HG03045 (cell line): ENCODE data around the gene TP73.
A peak's percentile ranks its signal among the peaks of the same experiment; 100 is the strongest.

ENCODE experiments used
- ATAC-seq: cut with Tn5 transposase; IDR thresholded peaks from one replicate; pipeline ENCODE4 v1.9.1; 2021; ENCODE audit warnings: mild to moderate bottlenecking, moderate library complexity; ENCODE audit not compliant: unreplicated experiment

Gene TP73

DNA sequence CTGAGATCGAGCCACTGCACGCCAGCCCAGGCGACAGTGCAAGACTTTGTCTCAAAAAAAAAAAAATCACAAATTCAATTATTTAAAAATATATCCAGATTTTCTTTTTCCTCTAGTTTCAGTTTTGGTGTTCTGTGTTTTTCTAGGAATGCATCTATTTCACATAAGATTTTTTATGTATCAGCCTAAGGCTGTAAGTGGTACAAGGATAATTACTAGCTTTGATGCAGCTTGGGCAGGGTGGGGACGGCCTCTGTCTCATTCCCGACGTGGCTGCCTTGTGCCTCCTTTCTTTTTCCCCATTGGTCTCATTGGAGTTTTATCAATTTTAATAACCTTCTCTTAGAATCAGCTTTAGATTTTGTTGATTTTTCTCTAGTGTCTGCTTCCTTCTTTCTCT lies 106.8 kb downstream of the TP73 start:
- ATAC-seq, result no peak

DNA sequence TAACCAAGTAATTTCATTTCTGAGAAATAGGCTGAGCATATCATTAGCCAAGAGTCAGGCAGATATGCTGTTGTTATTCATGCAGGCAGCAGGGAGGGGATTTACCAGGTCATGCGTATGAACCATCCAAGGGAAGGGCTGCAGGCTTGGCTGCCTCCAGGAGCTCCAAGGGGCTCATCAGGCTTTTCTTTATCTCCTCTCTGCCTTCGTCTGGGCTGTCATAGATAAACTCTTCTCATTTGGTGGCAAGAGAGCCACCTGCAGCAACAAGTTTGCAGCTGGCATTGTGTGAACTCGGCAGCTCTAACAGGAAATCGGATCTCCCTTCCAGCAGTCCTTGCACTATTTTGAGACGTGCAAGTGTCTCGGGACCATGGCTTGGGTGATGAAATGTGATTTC lies 107.5 kb downstream of the TP73 start:
- no peak for ATAC-seq

DNA sequence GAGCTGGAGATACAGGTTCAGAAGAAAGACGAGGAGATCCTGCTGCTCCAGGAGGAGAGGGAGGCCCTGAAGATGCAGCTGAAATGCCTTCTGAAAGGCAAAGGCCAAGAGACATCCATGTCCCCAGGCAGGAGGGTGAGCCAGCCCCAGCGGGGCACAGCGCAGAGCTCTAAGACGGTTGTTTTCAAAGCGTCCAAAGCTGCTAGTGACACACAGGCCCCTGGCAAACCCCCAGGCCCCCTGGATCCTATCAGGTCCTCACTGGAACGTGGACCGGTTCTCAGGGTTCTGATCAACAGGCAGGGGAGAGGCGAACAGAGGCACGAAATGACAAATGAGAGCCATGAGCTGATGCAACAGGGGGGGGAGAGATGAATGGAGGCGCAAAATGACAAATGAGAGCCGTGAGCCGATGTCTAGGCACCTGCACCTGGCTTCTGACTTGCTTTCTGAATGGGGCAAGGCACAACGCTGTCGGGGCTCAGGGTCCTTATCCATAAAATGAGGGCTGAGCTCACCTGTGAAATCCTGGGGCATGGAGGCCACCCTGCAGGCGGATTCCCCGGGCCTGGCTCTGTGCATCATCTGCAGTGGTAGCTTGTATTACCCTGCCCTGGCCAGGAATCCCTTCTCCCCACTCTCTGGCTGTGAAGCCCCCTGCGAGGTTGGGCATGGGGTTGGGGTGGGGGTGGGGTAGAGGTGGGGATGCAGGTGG lies 109.1 kb downstream of the TP73 start:
- ATAC-seq, result no peak

DNA sequence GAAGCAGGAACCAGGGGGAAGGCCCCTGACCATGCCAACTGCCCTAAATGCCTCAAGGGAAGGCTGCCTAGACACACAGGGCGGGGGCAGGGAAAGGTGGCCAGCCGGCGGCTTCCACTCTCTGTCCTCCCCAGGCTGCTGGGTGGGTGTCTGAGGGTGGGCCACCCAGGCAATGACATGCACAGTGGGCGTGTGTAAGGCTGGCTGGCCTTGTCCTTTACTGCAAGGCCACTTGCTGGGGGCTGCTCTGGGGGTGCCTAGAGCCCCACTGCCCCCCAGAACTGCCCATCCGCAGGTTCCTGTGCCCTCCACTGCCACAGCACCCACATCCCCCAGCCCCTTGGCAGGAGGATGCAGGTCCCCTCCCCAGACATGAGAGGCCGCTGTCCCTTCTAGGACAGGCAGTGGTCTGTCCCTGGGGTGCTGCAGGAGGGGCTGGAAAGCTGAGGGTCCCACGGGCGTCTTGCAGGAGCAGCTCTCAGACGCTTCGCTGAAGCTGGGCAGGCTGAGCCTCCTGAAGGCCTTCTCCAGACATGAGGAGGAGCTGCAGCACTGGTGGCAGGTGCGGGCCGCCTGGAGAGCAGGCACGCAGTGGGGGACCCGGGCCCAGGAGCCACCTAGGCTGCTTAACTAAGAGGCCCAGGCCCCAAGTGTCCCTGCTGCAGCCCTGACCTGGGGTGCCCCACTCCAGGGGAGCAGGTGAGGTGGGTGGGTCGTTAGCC lies 110.0 kb downstream of the TP73 start:
- no peak for ATAC-seq

DNA sequence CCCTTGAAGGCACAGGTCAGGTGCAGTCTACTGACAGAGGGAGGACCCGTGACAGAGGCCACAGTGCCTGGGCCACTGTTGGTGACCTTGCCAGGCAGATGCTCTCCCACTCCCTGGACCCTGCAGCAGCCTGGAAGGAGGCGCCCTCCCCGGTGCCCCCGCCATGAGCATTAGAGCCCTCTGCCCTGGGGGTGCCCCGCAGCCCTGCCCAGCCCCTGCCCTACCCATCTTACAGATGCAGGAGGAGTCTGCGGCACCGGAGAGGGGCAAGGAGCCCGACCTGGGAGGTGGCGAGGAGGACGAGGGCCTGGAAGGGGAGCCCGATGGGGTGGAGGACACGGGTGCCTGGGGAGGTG lies 110.5 kb downstream of the TP73 start:
- no peak for ATAC-seq

DNA sequence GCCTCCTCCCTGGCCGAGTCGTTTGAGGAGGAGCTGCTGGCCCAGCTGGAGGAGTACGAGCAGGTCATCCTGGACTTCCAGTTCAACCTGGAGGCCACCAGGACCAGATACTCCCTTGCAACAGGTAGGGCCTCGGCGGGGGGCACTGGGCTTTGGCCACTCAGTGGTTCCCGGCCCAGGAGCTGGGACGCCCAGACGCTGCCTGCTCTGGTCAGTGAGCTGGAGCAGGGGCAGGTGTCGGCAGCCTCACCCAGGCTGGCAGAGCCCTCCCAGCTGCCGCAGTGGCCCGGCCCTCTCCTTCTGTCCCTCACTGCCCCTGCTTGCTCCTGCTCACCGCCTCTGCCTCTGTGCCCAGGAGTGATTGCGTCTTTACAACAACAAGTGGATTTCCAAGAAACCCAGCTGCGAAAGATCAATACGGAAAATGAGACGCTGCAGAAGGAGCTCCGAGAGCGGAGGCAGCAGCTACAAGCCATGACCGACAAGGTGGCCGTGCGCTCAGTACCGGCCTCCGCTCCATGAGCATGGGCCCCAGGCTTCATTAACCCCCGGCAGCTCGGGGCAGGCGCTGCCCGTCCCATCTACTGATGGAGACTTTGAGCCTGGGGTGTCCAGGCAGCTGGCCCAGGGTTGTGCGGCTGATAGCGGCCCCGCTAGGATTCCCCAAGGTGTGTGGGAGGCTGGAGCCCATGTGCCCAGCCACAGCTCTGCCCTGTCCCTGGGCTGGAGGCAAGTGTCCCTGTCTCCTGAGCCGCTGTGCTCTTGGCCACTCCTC lies 111.2 kb downstream of the TP73 start:
- ATAC-seq, result no peak

DNA sequence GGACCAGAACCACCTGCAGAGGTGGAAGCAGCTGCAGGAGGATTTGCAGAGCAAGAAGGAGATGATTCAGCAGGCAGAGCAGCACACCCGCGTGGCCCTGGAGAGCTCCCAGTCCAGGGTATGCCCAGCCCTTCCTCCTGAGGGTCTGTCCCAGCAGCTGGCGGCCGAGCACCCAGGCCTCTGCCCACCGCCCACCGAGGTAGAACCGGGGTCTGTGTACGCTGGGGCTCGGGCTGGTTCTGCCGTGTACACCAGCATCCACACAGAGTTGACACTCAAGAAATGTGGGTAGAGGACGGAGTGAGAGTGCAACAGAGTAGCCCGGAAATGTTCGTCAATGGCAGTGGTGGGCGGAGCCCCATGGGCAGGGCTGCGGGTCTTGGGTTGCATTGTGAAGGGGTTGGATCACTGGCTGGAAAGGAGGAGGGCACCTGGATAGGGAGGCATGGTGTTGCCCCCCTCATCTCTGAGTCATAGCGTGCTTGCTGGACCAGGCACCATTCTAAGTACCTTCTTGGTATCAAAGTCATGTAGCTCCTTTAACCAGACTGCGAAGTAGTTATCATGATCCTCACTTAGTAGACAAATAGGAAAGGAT lies 115.1 kb downstream of the TP73 start:
- ATAC-seq, result no peak

DNA sequence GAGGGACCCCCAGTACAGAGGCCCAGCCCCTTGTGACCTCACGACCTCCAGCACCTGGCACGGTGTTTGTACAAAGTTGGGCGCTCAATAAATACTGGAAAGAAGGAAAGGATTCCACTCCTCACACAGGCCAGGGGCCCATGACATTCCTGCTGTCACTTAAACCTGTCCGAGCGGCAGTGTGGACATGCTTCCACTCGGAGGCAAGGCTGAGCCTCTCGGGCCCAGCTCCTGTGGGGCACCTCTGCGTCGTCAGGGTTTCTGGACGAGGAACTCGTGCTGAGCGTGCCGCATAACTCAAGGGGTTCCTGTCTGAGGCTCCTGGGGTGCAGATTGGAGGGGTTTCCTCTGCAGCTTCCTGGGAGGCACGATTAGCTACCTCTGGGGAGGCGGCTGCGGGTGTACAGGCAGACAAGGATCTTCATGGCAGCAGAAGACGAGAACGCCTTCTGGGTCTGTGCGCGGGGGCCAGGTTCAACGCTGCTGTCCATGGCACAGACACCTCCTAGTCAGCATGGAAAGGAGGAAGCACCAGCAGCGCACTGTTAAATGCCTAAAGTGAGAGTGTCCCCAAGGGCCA lies 116.6 kb downstream of the TP73 start:
- no peak for ATAC-seq

DNA sequence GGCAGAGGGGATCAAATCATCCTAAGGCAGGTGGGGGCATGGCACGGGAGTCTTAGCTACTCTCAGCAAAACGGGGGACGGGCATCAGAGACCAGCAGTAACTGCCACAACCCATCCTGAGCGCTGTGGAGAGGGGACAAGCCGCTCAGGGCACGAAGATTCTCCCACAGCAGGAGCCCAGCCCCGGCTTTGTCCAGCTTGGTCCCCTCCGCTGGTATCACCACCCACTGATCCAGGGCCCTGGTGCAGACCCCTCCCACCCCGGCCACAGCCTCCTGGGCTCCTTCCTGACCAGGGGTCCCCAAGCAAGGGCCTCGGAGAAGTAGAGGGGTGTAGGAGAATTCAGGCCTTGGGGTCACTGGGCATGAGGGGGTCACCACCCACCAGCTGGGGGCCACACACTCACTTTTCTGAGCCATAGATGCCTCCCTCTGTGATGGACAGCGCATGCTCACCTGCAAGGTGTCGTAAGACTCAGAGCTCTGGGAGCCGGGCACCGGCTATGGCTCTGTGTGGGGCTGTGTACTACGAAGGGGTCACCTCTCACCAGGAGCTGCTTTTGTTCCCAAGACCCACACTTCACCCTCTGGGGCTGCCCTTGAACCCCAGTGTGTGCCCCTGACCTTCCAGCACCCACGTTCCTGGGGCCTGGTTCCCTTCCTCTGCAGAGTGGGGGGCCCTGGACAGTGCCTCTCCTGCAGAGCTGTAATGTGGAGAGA lies 117.9 kb downstream of the TP73 start:
- ATAC-seq, result no peak

DNA sequence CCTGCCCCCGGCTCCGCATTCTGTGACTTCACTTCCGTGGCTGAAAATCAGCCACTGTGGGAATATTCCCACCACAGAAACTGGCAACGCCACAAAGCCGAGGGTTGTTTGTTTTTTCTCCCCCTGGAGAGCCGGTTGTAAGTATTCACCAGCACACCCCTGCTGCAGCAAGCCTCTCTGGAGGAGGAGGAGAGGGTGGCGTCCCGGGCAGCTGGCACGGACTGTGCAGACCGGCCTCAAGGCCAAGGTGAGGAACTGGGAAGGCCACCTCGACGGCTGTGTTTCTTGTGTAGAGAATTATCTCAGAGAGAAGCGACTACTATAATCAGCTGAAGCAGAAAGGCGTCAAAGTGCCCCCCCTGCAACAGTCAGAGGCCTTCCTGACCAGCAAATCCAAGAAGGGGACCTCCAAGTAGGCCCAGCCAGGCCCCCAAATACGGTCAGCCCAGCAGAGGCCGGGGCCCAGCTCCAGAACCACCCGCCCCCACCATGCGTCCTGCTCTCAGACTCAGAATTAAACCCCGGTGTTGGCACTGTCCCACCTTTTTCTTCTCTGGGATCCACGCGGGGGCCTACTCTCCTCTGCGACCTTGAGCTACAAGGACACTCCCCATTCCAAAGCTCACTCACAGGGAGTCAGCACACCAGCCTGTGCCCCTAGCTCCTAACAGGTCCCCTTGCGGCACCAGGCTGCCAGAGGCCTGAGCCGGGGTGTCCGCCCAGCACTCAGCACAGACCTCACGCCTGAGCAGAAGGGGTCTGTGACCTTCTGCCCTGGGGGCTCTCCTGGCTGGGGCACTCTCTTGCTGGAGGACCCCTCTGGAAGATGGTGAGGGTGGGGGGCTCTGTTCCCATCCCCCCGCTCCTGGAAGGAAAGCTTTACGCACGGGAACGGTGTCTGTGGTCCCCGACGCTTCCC lies 119.1 kb downstream of the TP73 start:
- ATAC-seq, result no peak

DNA sequence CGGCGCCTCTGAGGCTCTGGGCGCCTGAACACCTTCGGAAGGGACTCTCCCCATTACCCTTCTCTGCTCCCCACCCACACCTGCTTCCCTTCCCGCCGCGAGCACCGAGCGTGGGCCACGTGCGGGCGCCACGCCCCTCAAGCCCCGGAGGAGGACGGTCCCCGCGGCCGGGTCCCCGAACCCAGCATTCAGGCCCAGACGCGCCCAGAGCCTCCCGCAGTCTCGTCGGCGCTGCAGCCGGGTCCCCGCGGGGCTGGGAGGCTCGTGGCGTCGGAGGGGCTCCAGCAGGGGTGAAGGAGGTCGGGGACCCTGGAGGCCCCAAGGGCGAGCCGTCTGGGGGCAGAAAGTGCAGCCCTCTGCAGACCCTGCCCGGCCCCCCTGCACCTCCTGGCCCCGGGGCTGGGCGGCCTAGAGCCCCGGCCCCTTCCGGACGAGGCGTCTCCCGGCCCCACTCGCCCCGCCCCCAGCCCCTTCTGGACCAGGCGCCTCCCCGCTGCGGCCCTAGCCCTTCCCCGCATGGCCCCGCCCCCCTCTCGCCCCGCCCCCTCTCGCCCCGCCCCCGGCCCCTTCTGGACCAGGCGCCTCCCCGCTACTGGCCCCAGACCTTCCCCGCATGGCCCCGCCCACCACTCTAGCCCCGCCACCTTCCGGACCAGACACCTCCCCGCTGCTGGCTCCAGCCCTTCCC lies 119.9 kb downstream of the TP73 start:
- peak; percentile 53 for ATAC-seq

DNA sequence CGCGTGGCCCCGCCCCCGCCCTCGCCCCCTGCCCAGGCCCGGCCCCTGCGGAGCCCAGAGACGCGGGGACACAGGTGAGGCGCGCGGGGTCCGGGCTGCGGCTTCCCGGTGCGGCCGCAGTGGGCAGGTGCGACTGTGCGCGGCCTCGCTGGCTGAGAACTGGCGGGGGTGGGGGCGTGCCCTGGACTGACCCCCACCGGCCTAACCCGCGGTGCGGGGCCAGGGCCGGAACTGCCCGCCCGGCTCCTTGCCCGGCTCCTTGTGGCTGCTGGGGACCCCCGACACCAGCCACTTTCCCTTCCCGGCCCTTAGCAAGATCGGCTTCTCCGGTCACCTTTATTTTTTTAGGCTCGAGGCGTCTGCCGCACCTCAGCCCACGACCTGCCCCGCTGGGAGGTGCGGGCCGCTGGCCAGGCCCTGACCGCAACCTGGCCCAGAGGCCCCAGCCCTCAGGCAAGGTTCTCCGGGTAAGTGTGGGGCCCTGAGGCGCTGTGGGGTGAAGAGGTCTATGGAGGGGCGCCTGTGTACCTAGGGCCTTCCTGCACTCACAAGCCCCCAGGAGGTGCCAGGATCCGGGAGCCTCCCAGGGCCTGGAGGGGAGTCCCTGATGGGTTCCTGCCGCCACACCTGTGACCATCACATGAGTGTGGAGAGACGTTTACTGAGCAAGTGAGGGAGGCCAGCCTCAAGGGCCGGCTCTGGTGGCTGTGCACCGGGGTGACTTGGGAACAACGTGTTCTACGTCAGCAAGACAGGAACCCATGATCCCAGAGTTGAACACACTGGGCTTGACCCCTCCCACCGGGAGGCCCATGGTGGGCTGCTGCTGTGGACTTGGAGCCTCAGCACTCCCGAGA lies 120.6 kb downstream of the TP73 start, which contains the start of gene SMIM1:
SMIM1 (plus strand) TSS at position 35 of the 857 bp plus-strand sequence. CDS start 2,625 bp downstream, outside the sequence.
- ATAC-seq, result peak; percentile 20

DNA sequence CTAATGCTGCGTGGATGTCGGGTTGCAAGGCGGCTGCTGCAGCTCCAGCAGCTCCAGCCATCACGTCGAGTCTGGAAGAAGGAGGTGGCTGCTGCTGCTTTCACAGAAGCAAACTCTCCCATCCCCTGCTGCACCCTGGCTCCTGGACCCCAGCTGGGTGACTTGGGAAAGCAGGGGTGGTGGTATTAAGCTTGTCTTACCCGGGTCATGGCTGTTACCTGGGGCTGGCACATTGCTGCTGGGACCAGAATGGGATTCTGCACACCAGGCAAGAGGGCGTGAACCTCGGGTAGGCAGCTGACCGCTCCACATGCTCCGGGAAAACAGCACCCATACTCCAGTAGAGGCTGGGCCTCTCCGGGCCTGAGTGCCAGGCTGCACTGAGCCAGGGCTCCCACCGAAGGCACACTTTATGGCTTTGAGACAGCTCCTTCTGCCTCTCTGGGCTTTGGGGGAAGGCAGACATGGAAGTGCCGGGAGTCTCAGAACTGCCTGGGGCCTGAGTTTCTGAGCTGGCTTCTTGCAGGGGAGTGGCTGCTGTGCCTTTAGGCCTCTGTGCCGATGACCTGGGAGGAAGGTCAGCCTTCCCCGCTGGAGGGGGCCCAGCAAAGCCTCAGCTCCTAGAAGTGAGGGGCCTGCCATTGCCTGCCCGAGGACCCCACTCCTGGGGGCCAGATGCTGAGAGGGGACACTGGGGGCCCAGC lies 121.4 kb downstream of the TP73 start:
- ATAC-seq, result no peak

DNA sequence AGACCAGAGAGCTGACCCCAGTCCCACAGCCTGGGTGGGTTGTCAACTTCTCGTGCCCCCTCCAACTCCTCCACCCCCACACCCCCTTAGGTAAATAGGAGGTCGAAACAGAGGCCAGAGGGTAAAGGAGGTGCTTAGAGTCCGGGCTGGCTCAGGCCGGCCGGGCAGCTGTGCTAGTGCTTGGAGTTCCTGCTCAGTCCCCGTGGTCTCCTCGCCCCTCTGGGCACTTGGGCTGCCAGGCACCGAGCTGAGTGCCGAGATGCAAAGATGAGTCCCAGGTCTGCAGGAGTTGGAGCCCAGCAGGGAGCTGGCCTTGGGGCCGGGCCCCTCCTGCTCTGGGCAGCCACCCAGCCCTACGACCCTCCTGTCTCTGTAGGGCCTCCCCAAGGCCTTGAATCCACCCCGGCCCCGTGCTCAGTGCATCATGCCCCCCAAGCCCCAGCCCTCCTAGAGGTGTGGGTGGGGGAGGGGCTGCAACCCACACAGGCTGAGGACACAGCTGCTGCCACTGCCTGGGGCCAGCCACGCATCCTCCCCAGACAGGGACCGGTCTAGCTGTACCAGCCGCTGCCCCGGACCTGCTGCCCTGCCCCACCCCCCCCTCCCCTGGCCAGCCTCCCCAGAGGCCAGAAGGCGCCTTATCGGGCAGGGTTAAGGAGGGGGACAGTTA lies 122.1 kb downstream of the TP73 start:
- ATAC-seq, result no peak

DNA sequence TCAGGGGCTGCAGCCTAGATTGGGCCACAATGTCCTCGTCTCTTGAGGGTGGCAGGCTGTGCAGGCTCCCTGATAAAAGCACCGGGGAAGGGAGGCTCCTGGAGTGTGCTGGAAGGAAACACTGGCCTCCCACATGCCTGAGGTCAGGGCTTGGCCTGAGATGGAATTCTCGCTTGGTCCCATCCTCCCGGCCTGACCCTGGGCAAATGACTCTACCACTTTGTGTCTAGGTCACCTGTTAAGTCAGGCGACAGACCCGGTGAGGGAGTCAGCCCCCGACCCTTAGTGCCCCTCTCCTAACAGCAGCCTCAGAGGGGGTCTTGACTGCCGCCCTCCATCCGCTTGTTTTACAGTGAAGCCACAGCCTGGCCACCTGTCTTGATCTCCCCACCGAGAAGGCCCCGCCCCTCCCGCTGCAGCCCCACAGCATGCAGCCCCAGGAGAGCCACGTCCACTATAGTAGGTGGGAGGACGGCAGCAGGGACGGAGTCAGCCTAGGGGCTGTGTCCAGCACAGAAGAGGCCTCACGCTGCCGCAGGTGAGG lies 122.7 kb downstream of the TP73 start:
- ATAC-seq, result no peak

DNA sequence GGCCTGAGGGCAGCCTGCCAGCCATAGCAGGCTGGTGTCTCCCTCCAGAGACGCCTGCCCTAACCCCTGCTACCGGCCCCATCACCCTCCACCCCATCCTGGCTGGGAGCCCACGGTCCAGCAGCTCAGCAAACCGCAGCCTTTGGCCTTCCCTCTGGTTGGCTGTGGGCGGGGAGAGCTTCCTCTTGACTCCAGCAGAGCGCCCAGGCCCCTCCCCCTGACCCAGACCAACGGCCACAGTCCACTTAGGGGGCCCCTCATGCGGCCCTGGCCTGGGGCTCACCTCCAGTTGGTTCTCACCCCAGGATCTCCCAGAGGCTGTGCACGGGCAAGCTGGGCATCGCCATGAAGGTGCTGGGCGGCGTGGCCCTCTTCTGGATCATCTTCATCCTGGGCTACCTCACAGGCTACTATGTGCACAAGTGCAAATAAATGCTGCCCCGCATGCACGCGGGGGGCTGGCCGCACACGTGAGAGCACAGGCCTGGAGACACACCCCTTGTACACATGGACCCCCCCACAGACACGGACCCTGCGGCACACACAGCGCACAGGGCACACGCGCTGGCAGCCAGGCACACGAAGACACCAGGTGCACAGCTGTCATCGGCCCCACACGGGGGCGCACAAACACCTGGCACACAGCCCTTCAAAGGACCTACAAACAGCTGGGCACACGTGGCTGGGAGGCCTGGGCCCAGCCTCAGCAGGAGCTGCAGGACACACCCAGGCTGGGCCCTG lies 123.3 kb downstream of the TP73 start:
- no peak for ATAC-seq
